A673 (cell line): Measurements from ENCODE around the gene SCTR.

Source experiments
- EZH2 ChIP-seq: fragments of 200-600 bp; sonication (generic); IDR thresholded peaks from 2 replicates; pipeline ENCODE4 v1.6.1; 2017; ENCODE audit warnings: borderline replicate concordance, low read depth, mild to moderate bottlenecking, mixed read lengths, antibody characterized with exemption, low read length; ENCODE audit not compliant: poor library complexity, severe bottlenecking
- TF ChIP-seq, protein P1 (sequence below): fragments of 300-800, 200-600 bp; sonication (generic); conservative IDR thresholded peaks from 2 replicates; pipeline ENCODE4 v1.5.1; 2017; ENCODE audit warnings: low read depth, mild to moderate bottlenecking, antibody characterized with exemption, low read length, moderate library complexity, mixed read lengths

DNA sequence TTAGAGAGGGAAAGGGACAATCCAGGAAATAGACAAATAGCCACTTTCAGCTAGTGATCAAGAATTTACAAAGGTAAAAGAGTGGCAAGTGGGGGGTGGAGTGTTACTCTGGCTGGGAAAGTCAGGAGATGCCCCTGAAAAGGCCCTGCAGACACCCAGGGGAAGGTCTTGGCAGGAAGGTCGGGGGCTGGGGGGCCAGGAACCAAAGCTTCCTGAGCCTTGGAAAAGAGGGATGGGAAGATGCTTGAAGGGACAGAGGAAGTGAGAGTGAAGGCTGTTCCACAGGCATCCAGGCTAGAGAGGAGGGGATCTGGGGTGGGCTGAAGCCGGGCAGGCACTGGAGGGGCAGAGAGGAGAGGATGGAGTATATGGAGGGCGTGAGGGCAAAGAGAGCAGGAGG is 96.5 kb downstream of the SCTR start:
- no peak for TF ChIP-seq EZH2
- TF ChIP-seq, protein P1, sequence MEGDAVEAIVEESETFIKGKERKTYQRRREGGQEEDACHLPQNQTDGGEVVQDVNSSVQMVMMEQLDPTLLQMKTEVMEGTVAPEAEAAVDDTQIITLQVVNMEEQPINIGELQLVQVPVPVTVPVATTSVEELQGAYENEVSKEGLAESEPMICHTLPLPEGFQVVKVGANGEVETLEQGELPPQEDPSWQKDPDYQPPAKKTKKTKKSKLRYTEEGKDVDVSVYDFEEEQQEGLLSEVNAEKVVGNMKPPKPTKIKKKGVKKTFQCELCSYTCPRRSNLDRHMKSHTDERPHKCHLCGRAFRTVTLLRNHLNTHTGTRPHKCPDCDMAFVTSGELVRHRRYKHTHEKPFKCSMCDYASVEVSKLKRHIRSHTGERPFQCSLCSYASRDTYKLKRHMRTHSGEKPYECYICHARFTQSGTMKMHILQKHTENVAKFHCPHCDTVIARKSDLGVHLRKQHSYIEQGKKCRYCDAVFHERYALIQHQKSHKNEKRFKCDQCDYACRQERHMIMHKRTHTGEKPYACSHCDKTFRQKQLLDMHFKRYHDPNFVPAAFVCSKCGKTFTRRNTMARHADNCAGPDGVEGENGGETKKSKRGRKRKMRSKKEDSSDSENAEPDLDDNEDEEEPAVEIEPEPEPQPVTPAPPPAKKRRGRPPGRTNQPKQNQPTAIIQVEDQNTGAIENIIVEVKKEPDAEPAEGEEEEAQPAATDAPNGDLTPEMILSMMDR = no peak
